Stimulated activated CD4-positive, alpha-beta T cell treated with anti-CD3 and anti-CD28 coated beads, Interleukin-15, amount 100 ng/mL, for 24 hours (primary cell): ENCODE results near the gene DDAH1.

Source experiments
- DNase-seq: peaks from one replicate; pipeline ENCODE4 v3.0.0-alpha.2; 2020

The DDAH1 gene

DNA sequence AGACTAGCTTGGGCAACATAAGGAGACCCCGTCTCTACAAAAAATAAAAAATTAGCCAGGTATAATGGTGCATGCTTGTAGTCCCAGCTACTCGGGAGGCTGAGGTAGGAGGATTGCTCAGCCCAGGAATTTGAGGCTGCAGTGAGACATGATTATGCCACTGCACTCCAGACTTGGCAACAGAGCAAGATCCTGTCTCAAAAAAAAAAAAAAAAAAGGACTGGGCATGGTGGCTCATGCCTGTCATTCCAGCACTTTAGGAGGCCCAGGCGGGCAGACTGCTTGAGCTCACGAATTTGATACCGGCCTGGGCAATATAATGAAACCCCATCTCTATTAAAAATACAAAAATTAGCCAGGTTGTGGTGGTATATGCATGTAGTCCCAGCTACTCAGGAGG, 141.2 kb downstream of the DDAH1 start:
- no peak for DNase-seq

DNA sequence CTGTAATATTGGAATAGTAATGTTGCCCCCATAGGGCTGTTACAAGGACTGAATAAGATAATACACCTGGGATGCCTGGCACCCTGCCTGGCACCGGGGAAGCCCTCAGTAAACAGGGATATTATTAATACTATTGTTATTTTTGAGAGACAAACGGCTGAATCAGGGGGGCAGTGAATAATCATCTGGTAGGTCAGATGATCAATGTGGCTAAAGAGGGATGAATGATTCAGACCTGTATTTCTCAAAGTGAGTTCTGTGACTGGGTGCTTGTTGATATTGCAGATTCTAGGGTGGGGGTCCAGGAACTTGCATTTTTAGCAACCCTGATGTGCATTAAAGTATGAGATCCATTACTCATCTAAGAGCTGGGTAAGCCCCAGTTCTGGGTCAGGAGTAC, 142.3 kb downstream of the DDAH1 start:
- DNase-seq = no peak

GRCh38 chr1:85321237-85321964, 143.6 kb downstream of the DDAH1 start:
- DNase-seq = peak; percentile 51

- DNase-seq = no peak
These were observed 144.4 kb downstream of the DDAH1 start for GRCh38 chr1:85320371-85321131.

GRCh38 chr1:85319931-85320330, 145.0 kb downstream of the DDAH1 start:
- DNase-seq = no peak

DNA sequence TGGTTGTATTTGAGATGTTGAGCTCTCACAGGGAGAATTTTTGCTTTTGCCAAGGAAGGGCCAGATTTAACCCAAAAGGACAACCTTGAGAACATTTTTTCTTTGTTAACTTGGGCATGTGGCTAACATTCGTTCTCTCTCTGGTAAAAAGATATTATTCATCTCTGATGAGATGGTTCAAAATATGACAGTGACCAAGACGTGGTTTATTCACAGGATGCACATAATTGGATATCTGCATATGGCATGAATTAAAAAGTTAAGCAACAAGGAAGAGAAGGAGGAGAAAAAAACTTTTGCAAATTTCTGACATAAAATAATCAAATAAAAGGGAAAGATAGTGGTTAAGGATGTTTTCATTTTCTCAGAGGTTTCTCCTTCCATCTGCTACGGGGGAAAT, 145.5 kb downstream of the DDAH1 start:
- no peak for DNase-seq

GRCh38 chr1:85318217-85318616, 146.7 kb downstream of the DDAH1 start:
- DNase-seq = no peak

DNA sequence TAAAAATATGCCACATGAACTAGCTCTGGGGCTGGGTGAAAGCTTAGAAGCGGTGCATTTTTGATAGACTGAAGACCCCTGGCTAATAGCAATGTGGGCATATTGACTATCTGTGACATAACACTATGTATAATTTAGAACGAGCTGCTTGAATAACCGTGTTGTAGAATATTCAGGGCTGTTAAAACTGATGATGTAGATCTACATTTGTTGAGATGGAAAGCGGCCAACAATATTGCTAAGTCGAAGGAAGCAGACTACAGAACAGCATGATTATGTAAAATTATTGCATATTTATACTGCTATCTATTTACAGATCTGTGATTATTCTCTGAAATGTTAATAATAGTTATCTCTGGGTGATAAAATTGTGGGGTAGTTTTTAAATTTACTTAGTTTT, 147.4 kb downstream of the DDAH1 start:
- DNase-seq = no peak

DNA sequence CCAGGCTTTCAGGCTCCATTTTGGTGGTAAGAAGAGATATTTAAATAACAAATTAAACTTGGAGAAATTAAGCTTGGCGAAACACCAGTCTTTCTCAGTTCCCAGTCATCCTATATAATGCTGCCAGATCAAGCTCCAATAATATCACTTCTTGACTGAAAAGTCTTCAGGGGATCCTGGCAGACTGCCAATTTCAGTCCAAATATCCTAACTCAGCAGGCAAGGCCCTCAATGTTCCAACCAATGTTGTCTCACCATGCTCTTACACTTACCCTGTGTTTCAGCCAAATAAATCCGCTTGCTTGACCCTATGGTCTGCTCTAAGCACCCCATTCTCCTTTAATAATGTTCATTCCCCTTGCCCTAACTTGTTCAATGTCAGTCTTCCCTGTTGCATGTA, 148.6 kb downstream of the DDAH1 start:
- no peak for DNase-seq

DNA sequence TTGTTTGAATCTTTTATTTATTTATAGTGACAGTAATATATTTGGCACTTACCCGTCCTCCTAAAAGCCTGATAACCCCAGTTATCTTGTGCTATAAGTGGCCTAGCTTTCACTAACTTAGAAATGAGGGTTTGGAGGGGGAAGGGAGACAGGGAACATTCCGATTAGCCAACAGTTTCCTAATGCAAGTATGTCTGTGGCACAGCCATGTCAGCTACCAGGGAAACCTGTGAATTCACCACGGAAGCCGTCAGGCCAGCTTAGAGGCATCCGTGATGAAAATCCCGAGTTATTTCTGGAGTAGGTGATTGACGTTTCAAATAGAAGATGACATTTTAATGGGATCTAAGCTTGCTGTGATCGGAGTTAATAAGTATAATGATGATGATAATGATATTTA, 149.2 kb downstream of the DDAH1 start:
- DNase-seq = no peak

- no peak for DNase-seq
These were observed 150.2 kb downstream of the DDAH1 start for GRCh38 chr1:85314726-85315125.

GRCh38 chr1:85313888-85314696, 150.9 kb downstream of the DDAH1 start:
- DNase-seq = no peak

DNA sequence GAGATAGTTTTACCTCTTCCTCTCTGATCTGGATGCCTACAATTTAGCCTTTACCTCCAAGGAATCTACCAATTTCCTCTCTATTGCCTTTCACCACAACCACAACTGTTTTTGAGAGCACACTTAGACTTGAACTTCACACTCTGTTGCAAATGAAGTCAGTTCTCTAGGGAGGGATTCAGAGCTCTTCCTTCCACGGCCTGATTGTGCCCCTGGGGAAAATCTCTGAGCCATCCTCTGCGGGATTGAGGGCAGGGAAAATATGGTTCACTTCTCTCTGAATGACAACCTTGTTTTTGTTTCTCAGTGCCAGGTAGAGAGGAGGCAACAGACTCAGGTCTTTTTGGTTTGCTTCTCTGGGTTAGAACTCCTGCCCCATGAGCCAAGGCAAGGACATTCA, 153.1 kb downstream of the DDAH1 start:
- no peak for DNase-seq

GRCh38 chr1:85308833-85309350, 156.1 kb downstream of the DDAH1 start:
- no peak for DNase-seq

- peak; percentile 75 for DNase-seq
These were observed 156.7 kb downstream of the DDAH1 start for GRCh38 chr1:85307987-85308832.

GRCh38 chr1:85306236-85306635, 158.7 kb downstream of the DDAH1 start:
- DNase-seq = no peak

GRCh38 chr1:85303440-85304162, 161.4 kb downstream of the DDAH1 start:
- DNase-seq = no peak

GRCh38 chr1:85300140-85300539, 164.8 kb downstream of the DDAH1 start:
- no peak for DNase-seq

DNA sequence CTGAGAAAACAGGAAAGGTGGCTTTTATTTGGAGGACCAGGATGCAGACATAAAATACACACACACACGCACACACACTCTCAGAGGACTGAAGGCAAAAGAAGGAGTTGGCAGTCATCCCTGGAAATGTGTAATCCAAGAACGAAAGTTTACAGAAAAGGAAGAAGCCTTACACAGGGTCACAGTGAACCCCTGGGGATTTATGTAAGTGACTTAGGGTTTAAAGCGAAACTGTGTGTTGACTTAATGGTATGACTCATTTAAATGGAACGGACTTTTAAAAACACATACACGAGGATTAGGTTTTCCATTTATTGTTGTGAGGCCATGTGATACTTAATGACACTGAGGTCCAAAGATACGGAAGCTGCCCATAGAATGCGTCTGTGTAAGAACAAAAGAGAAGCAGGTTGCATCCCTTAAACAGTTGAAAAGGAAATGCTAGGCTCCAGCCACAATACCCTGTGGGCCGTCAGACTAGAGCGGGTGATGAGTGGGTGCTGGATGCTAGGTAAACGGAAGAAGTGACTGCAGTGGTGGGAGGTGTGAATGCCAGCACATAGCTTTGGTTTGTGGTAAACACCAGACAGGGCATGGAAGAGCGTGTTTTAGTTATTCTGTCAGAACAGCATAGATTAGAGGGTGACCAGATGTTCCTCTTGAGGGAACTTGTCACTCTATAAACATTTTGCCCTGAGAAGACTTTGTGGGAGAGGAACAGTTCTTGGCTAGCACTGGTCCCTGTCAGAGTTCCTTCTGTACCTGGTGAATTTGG, 166.9 kb downstream of the DDAH1 start:
- DNase-seq = peak; percentile 84

DNA sequence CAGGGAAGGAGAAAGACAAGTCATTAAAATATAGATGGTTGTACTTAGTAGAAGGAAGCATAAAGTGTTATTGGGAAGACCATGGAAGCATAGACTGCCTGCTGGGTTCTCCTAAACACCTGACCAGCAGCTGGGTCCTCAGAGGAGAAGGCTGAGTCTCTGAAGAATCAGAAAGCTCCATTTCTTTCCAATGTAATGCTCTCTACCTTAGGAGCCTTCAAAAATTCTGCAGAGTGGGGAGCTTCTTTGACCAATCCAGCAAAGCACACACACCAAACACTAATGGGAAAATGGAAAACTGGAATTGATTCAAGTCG, 167.5 kb downstream of the DDAH1 start:
- DNase-seq = no peak

- no peak for DNase-seq
These were observed 168.0 kb downstream of the DDAH1 start for GRCh38 chr1:85296980-85297379.
